SU-DHL-6 (cell line): ENCODE data around the gene RNASE9.

Source experiments
- H2AFZ ChIP-seq: fragments of 200-600 bp; sonication (generic); 2 replicates; pipeline ENCODE4 v1.6.1; 2014; ENCODE audit warnings: low read depth, mild to moderate bottlenecking, moderate library complexity, mixed read lengths, antibody characterized with exemption, low read length; ENCODE audit not compliant: severe bottlenecking
- H3F3A ChIP-seq: fragments of 200-600 bp; shearing (Covaris generic); 2 replicates; pipeline ENCODE4 v1.6.0; 2016; ENCODE audit warnings: antibody characterized with exemption, mild to moderate bottlenecking; ENCODE audit not compliant: insufficient read depth
- H3K27ac ChIP-seq: fragments of 200-600 bp; sonication (generic); 2 replicates; pipeline ENCODE4 v1.5.1; 2016; ENCODE audit warnings: low read depth, mild to moderate bottlenecking, low read length, moderate library complexity, mixed read lengths
- H3K27me3 ChIP-seq: fragments of 200-600 bp; sonication (generic), shearing (Covaris generic); 2 replicates; pipeline ENCODE4 v1.6.0; 2014; ENCODE audit warnings: mild to moderate bottlenecking, low read length
- H3K36me3 ChIP-seq: fragments of 200-600 bp; sonication (generic); 2 replicates; pipeline ENCODE4 v1.6.1; 2014; ENCODE audit warnings: mild to moderate bottlenecking, low read length, mixed read lengths
- H3K4me2 ChIP-seq: fragments of 300-600, 200-600 bp; shearing (Covaris generic), sonication (generic); 2 replicates; pipeline ENCODE4 v1.6.0; 2014; ENCODE audit warnings: low read length, low read depth, mild to moderate bottlenecking; ENCODE audit not compliant: poor library complexity, severe bottlenecking
- H3K4me3 ChIP-seq: fragments of 200-600 bp; sonication (generic); 2 replicates; pipeline ENCODE4 v1.5.1; 2014; ENCODE audit warnings: antibody characterized with exemption, low read length, mild to moderate bottlenecking, mixed read lengths; ENCODE audit not compliant: insufficient read depth, poor library complexity, severe bottlenecking
- H3K79me2 ChIP-seq: fragments of 200-600 bp; sonication (generic); 2 replicates; pipeline ENCODE4 v1.6.1; 2014; ENCODE audit warnings: mild to moderate bottlenecking, low read length, moderate library complexity; ENCODE audit not compliant: insufficient read depth
- H3K9ac ChIP-seq: fragments of 200-600 bp; sonication (generic); 2 replicates; pipeline ENCODE4 v1.7.0; 2014; ENCODE audit warnings: mild to moderate bottlenecking, low read length
- H3K9me2 ChIP-seq: fragments of 200-600 bp; sonication (generic); replicated peaks from 2 replicates; pipeline ENCODE4 v1.6.1; 2014; ENCODE audit warnings: low read length; ENCODE audit not compliant: insufficient read depth
- H3K9me3 ChIP-seq: fragments of 200-600 bp; sonication (generic); 2 replicates; pipeline ENCODE4 v1.6.1; 2014; ENCODE audit warnings: low read length, mixed read lengths; ENCODE audit not compliant: insufficient read depth
- H4K20me1 ChIP-seq: fragments of 200-600 bp; sonication (generic); 2 replicates; pipeline ENCODE4 v1.6.1; 2014; ENCODE audit warnings: low read depth, mild to moderate bottlenecking, antibody characterized with exemption, low read length, moderate library complexity, mixed read lengths
- EZH2phosphoT487 ChIP-seq: fragments of 200-600 bp; sonication (generic), shearing (Covaris generic); conservative IDR thresholded peaks from 2 replicates; pipeline ENCODE4 v1.6.1; 2018; ENCODE audit warnings: mild to moderate bottlenecking, antibody characterized with exemption, low read length, moderate library complexity, mixed read lengths
- TF ChIP-seq, protein P1 (sequence below): fragments of 200-600 bp; sonication (generic); IDR thresholded peaks from one replicate; pipeline ENCODE4 v1.5.1; 2017; ENCODE audit warnings: antibody characterized with exemption, mild to moderate bottlenecking, low read length, moderate library complexity; ENCODE audit not compliant: insufficient read depth, poor library complexity, severe bottlenecking

Gene RNASE9

DNA sequence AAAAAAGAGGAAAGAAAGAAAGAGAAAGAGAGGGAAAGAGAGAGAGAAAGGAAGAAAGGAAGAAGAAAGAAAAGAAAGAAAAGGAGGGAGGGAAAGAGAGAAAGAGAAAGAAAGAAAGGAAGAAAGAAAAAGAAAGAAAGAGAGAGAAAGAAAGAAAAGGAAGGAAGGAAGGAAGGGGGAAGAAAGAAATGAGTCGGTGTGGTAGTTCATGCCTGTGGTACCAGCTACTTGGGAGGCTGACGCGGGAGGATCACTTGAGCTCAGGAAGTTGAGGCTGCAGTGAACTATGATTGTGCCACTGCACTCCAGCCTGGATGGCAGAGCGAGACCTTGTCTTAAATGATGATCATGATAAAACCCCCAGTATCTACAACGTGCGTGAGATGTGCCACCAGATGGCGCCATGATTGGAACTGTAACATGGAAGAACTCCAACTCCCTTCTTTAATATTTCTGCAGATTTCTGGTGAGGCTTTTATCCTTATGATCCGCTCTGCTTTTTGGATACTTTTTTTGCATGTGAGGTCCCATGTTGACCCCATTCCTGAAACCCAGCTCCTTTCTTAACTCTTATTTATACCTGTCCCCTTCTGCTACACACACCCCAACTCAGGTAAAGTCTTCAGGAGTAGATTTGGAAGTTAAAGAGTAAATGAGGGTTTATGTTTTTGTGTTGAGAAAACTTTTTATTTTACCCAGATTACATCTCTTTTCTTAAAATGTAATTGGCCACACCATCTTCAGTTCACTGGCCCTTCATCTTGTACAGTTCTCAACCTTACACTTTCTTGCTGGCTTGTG lies 29.9 kb downstream of the RNASE9 start:
- TF ChIP-seq, protein P1, sequence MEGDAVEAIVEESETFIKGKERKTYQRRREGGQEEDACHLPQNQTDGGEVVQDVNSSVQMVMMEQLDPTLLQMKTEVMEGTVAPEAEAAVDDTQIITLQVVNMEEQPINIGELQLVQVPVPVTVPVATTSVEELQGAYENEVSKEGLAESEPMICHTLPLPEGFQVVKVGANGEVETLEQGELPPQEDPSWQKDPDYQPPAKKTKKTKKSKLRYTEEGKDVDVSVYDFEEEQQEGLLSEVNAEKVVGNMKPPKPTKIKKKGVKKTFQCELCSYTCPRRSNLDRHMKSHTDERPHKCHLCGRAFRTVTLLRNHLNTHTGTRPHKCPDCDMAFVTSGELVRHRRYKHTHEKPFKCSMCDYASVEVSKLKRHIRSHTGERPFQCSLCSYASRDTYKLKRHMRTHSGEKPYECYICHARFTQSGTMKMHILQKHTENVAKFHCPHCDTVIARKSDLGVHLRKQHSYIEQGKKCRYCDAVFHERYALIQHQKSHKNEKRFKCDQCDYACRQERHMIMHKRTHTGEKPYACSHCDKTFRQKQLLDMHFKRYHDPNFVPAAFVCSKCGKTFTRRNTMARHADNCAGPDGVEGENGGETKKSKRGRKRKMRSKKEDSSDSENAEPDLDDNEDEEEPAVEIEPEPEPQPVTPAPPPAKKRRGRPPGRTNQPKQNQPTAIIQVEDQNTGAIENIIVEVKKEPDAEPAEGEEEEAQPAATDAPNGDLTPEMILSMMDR = peak; percentile 36
- no peak for TF ChIP-seq EZH2phosphoT487
- H3K27me3 ChIP-seq = no peaks in the 10 kb centered on the region
- no peaks in the 10 kb centered on the region for H3K9me3 ChIP-seq
- no peaks in the 10 kb centered on the region for H4K20me1 ChIP-seq
- H3F3A ChIP-seq = no peaks in the 10 kb centered on the region
- H3K4me2 ChIP-seq = no peak overlapping the region
- no peaks in the 10 kb centered on the region for H3K36me3 ChIP-seq
- H3K9ac ChIP-seq = no peak overlapping the region
- H3K79me2 ChIP-seq = no peaks in the 10 kb centered on the region
- H3K9me2 ChIP-seq = no peaks in the 10 kb centered on the region
- no peak overlapping the region for H3K27ac ChIP-seq
- H2AFZ ChIP-seq = no peak overlapping the region
- no peak overlapping the region for H3K4me3 ChIP-seq

DNA sequence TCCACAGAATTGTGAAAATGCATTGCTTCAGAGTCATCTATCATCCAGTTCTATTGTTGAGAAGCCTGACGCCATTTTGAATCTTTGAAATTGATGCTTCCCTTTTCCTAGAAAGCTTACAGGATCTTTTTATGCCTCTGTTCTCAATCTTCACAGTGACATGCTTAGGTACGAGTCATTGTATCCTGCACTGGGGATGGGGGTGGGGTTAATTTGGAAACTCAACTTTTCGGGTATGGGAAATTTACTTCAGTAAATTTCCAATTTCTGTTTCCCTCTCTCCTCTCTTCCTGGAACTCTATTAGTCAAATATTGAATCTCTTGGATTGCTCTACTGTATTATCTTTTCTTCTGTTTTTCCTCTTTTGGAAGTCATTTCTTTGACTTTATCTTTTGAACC lies 31.0 kb downstream of the RNASE9 start:
- no peak overlapping the region for H3K4me2 ChIP-seq
- H3K9ac ChIP-seq = no peak overlapping the region
- H3K27ac ChIP-seq = no peak overlapping the region
- H3K36me3 ChIP-seq = no peaks in the 10 kb centered on the region
- H3K27me3 ChIP-seq = no peaks in the 10 kb centered on the region
- H2AFZ ChIP-seq = no peak overlapping the region
- TF ChIP-seq, protein P1 = no peak
- TF ChIP-seq EZH2phosphoT487 = no peak
- H3K4me3 ChIP-seq = no peak overlapping the region
- no peaks in the 10 kb centered on the region for H3K79me2 ChIP-seq
- H3F3A ChIP-seq = no peaks in the 10 kb centered on the region
- H3K9me2 ChIP-seq = no peaks in the 10 kb centered on the region
- no peaks in the 10 kb centered on the region for H4K20me1 ChIP-seq
- no peaks in the 10 kb centered on the region for H3K9me3 ChIP-seq

DNA sequence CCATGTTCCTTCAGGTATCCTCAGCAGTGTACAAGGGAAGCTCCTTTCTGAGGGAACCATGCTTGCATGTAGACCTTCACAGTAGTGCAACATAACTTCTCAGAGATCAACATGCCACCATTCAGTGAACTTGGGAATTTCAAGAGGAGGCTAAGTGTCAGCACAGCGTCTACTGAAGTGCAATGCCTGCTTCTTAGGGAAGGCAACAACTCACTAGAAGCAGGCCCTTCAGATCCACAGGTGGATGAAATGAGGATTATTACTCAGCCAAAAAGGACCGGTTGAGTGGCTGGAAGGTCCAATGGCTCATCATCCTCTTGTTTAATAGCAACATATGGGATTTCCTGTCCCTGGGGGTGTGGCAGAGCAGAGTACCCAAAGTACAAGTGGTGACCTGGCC lies 36.8 kb downstream of the RNASE9 start:
- H3K36me3 ChIP-seq = no peaks in the 10 kb centered on the region
- H3K9ac ChIP-seq = no peak overlapping the region
- no peak overlapping the region for H3K4me3 ChIP-seq
- H3K9me3 ChIP-seq = no peaks in the 10 kb centered on the region
- H2AFZ ChIP-seq = no peak overlapping the region
- no peaks in the 10 kb centered on the region for H3K27me3 ChIP-seq
- H3K27ac ChIP-seq = no peak overlapping the region
- H3K9me2 ChIP-seq = no peaks in the 10 kb centered on the region
- no peak overlapping the region for H3K4me2 ChIP-seq
- no peaks in the 10 kb centered on the region for H3K79me2 ChIP-seq
- H3F3A ChIP-seq = no peaks in the 10 kb centered on the region
- TF ChIP-seq, protein P1 = no peak
- no peak for TF ChIP-seq EZH2phosphoT487
- H4K20me1 ChIP-seq = no peaks in the 10 kb centered on the region
